Keratinocyte (primary cell): ENCODE measurements around the gene ABHD18.

ENCODE experiments used
- EZH2 ChIP-seq: IDR thresholded peaks from one replicate; pipeline ENCODE4 v1.6.1; 2012; ENCODE audit warnings: inconsistent platforms, mild to moderate bottlenecking, low read length, moderate library complexity
- TF ChIP-seq, protein P1 (sequence below), 3 experiments: IDR thresholded peaks in 1 of 3; conservative IDR thresholded peaks in 1 of 3; optimal IDR thresholded peaks in 1 of 3; 2 replicates in 2 of 3; 3 replicates in 1 of 3; pipeline versions ENCODE3 to v1.5.1; 2011; ENCODE audit warnings: low read length in 3 of 3, mild to moderate bottlenecking in 3 of 3, moderate library complexity in 2 of 3, control low read depth in 1 of 3, inconsistent platforms in 1 of 3; ENCODE audit not compliant: insufficient read depth in 2 of 3; ENCODE audit errors: extremely low read depth in 1 of 3

DNA sequence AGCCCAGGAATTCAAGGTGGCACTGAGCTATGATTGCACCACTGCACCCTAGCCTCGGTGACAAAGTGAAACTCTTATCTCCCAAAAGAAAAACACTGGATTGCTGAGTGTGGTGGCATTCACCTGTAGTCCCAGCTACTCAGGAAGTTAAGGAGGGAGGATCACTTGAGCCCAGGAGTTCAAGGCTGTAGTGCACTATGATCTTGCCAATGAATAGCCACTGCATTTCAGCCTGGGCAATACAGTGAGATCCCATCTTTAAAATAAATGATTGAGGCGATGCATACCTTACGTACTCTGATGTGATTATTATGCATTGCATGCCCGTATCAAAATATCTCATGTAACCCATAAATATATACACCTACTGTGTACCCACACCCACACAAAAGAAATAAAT is 64.7 kb downstream of the ABHD18 start:
- TF ChIP-seq, protein P1, sequence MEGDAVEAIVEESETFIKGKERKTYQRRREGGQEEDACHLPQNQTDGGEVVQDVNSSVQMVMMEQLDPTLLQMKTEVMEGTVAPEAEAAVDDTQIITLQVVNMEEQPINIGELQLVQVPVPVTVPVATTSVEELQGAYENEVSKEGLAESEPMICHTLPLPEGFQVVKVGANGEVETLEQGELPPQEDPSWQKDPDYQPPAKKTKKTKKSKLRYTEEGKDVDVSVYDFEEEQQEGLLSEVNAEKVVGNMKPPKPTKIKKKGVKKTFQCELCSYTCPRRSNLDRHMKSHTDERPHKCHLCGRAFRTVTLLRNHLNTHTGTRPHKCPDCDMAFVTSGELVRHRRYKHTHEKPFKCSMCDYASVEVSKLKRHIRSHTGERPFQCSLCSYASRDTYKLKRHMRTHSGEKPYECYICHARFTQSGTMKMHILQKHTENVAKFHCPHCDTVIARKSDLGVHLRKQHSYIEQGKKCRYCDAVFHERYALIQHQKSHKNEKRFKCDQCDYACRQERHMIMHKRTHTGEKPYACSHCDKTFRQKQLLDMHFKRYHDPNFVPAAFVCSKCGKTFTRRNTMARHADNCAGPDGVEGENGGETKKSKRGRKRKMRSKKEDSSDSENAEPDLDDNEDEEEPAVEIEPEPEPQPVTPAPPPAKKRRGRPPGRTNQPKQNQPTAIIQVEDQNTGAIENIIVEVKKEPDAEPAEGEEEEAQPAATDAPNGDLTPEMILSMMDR (optimal IDR thresholded peaks at IDR 0.05 in 1 of 3, IDR thresholded peaks at IDR 0.05 in 1 of 3, conservative IDR thresholded peaks at IDR 0.05 in 1 of 3; ENCODE audit: extremely low read depth in 1 of 3, insufficient read depth in 2 of 3, low read length in 3 of 3): no peak
- TF ChIP-seq EZH2: no peak
